AML-193 (cell line): ENCODE measurements around the gene IRF9.

ENCODE experiments used
- DNase-seq, 2 experiments: peaks; one replicate each; lab custom pipeline; 2025; lab: John Stamatoyannopoulos, UW

The IRF9 gene

GRCh38 chr14:24177891-24178290 is 16.8 kb downstream of the IRF9 start:
- DNase-seq = no peak

GRCh38 chr14:24178399-24179178 is 17.5 kb downstream of the IRF9 start:
- DNase-seq = no peak

- DNase-seq = no peak
These were observed 18.4 kb downstream of the IRF9 start for GRCh38 chr14:24179294-24179960.

GRCh38 chr14:24179961-24180796 is 19.1 kb downstream of the IRF9 start:
- DNase-seq = no peak

GRCh38 chr14:24181371-24182077 is 20.5 kb downstream of the IRF9 start:
- DNase-seq = no peak

GRCh38 chr14:24182110-24182882 is 21.2 kb downstream of the IRF9 start:
- DNase-seq = no peak

- no peak for DNase-seq
These were observed 22.0 kb downstream of the IRF9 start for GRCh38 chr14:24183014-24183481.

GRCh38 chr14:24184104-24184970 is 23.3 kb downstream of the IRF9 start:
- DNase-seq = no peak

- DNase-seq = no peak
These were observed 24.0 kb downstream of the IRF9 start for GRCh38 chr14:24185026-24185425.

GRCh38 chr14:24185741-24186140 is 24.7 kb downstream of the IRF9 start:
- DNase-seq = no peak

GRCh38 chr14:24186831-24187538 is 25.9 kb downstream of the IRF9 start:
- no peak for DNase-seq

- DNase-seq = no peak
These were observed 26.5 kb downstream of the IRF9 start for GRCh38 chr14:24187539-24187915.

- DNase-seq = peak; percentile 94 to 96
These were observed 27.4 kb downstream of the IRF9 start, which contains the start of gene IPO4 for GRCh38 chr14:24188251-24189058. TSS of gene IPO4 (minus strand) at chr14:24188816. CDS start at chr14:24188787, 29 bp downstream.

- DNase-seq = no peak
These were observed 28.0 kb downstream of the IRF9 start for GRCh38 chr14:24189059-24189375.

- DNase-seq = no peak
These were observed 28.4 kb downstream of the IRF9 start for GRCh38 chr14:24189460-24189859.

GRCh38 chr14:24190416-24190815 is 29.4 kb downstream of the IRF9 start:
- DNase-seq = no peak

- no peak for DNase-seq
These were observed 31.9 kb downstream of the IRF9 start for GRCh38 chr14:24192933-24193332.

GRCh38 chr14:24194186-24194872 is 33.3 kb downstream of the IRF9 start:
- DNase-seq = no peak
